ENCODE results near the gene GABRG3.

GABRG3 gene

GRCh38 chr15:27124287-27124871 lies 153.4 kb downstream of the GABRG3 start:
- Mint-ChIP-seq H3K27ac (no peak overlapping the region), H3K27me3 (ENCODE audit: low read depth) (no peaks in the 10 kb centered on the region), H3K9me3 (peaks cover 33% of the 10 kb centered on the region), H3K4me1 (ENCODE audit: low read depth) (no peaks in the 10 kb centered on the region), H3K4me3 (no peak overlapping the region), H3K36me3 (ENCODE audit: low read depth) (no peaks in the 10 kb centered on the region)

- H3K36me3 Mint-ChIP-seq (ENCODE audit: low read depth): no peaks in the 10 kb centered on the region
- H3K27ac Mint-ChIP-seq: no peak overlapping the region
- peaks cover 33% of the 10 kb centered on the region for H3K9me3 Mint-ChIP-seq
- no peak overlapping the region for H3K4me3 Mint-ChIP-seq
- no peaks in the 10 kb centered on the region for H3K4me1 Mint-ChIP-seq (ENCODE audit: low read depth)
- H3K27me3 Mint-ChIP-seq (ENCODE audit: low read depth): no peaks in the 10 kb centered on the region
Measured at GRCh38 chr15:27125185-27125584, 154.2 kb downstream of the GABRG3 start.

- Mint-ChIP-seq H3K27me3 (ENCODE audit: low read depth) (no peaks in the 10 kb centered on the region), H3K4me1 (ENCODE audit: low read depth) (no peaks in the 10 kb centered on the region), H3K36me3 (ENCODE audit: low read depth) (no peaks in the 10 kb centered on the region), H3K9me3 (peaks cover 33% of the 10 kb centered on the region), H3K27ac (no peak overlapping the region), H3K4me3 (no peak overlapping the region)
Measured at GRCh38 chr15:27126449-27126848, 155.5 kb downstream of the GABRG3 start.

- Mint-ChIP-seq H3K4me1 (ENCODE audit: low read depth) (no peaks in the 10 kb centered on the region), H3K27me3 (ENCODE audit: low read depth) (no peaks in the 10 kb centered on the region), H3K4me3 (no peak overlapping the region), H3K36me3 (ENCODE audit: low read depth) (no peaks in the 10 kb centered on the region), H3K27ac (no peak overlapping the region), H3K9me3 (peaks cover 24% of the 10 kb centered on the region)
Measured at GRCh38 chr15:27127815-27128570, 157.0 kb downstream of the GABRG3 start.

GRCh38 chr15:27133249-27133648 lies 162.3 kb downstream of the GABRG3 start:
- Mint-ChIP-seq H3K36me3 (ENCODE audit: low read depth) (no peaks in the 10 kb centered on the region), H3K27me3 (ENCODE audit: low read depth) (no peaks in the 10 kb centered on the region), H3K4me1 (ENCODE audit: low read depth) (no peaks in the 10 kb centered on the region), H3K27ac (no peak overlapping the region), H3K4me3 (no peak overlapping the region), H3K9me3 (peaks cover 23% of the 10 kb centered on the region)

- H3K9me3 Mint-ChIP-seq: peaks cover 28% of the 10 kb centered on the region
- H3K27me3 Mint-ChIP-seq (ENCODE audit: low read depth): no peaks in the 10 kb centered on the region
- H3K4me3 Mint-ChIP-seq: no peak overlapping the region
- H3K4me1 Mint-ChIP-seq (ENCODE audit: low read depth): no peaks in the 10 kb centered on the region
- H3K36me3 Mint-ChIP-seq (ENCODE audit: low read depth): no peaks in the 10 kb centered on the region
- H3K27ac Mint-ChIP-seq: no peak overlapping the region
Measured at GRCh38 chr15:27134481-27134880, 163.5 kb downstream of the GABRG3 start.

GRCh38 chr15:27135151-27135550 lies 164.2 kb downstream of the GABRG3 start:
- Mint-ChIP-seq H3K9me3 (peaks cover 28% of the 10 kb centered on the region), H3K27ac (no peak overlapping the region), H3K27me3 (ENCODE audit: low read depth) (no peaks in the 10 kb centered on the region), H3K4me1 (ENCODE audit: low read depth) (no peaks in the 10 kb centered on the region), H3K4me3 (no peak overlapping the region), H3K36me3 (ENCODE audit: low read depth) (no peaks in the 10 kb centered on the region)

- Mint-ChIP-seq H3K4me1 (ENCODE audit: low read depth) (no peaks in the 10 kb centered on the region), H3K27ac (no peak overlapping the region), H3K4me3 (no peak overlapping the region), H3K36me3 (ENCODE audit: low read depth) (no peaks in the 10 kb centered on the region), H3K27me3 (ENCODE audit: low read depth) (no peaks in the 10 kb centered on the region), H3K9me3 (peaks cover 27% of the 10 kb centered on the region)
Measured at GRCh38 chr15:27137127-27137526, 166.1 kb downstream of the GABRG3 start.

- no peak overlapping the region for H3K4me3 Mint-ChIP-seq
- H3K27ac Mint-ChIP-seq: no peak overlapping the region
- H3K27me3 Mint-ChIP-seq (ENCODE audit: low read depth): no peaks in the 10 kb centered on the region
- H3K9me3 Mint-ChIP-seq: peaks cover 30% of the 10 kb centered on the region
- H3K4me1 Mint-ChIP-seq (ENCODE audit: low read depth): no peaks in the 10 kb centered on the region
- no peaks in the 10 kb centered on the region for H3K36me3 Mint-ChIP-seq (ENCODE audit: low read depth)
Measured at GRCh38 chr15:27165590-27165989, 194.6 kb downstream of the GABRG3 start.

GRCh38 chr15:27166917-27167316 lies 195.9 kb downstream of the GABRG3 start:
- no peaks in the 10 kb centered on the region for H3K4me1 Mint-ChIP-seq (ENCODE audit: low read depth)
- peaks cover 33% of the 10 kb centered on the region for H3K9me3 Mint-ChIP-seq
- H3K4me3 Mint-ChIP-seq: no peak overlapping the region
- H3K36me3 Mint-ChIP-seq (ENCODE audit: low read depth): no peaks in the 10 kb centered on the region
- H3K27ac Mint-ChIP-seq: no peak overlapping the region
- no peaks in the 10 kb centered on the region for H3K27me3 Mint-ChIP-seq (ENCODE audit: low read depth)

- H3K27ac Mint-ChIP-seq: no peak overlapping the region
- H3K4me3 Mint-ChIP-seq: no peak overlapping the region
- no peaks in the 10 kb centered on the region for H3K36me3 Mint-ChIP-seq (ENCODE audit: low read depth)
- no peaks in the 10 kb centered on the region for H3K27me3 Mint-ChIP-seq (ENCODE audit: low read depth)
- H3K4me1 Mint-ChIP-seq (ENCODE audit: low read depth): no peaks in the 10 kb centered on the region
- H3K9me3 Mint-ChIP-seq: peaks cover 31% of the 10 kb centered on the region
Measured at GRCh38 chr15:27167738-27168137, 196.8 kb downstream of the GABRG3 start.

GRCh38 chr15:27170851-27171250 lies 199.9 kb downstream of the GABRG3 start:
- peaks cover 24% of the 10 kb centered on the region for H3K9me3 Mint-ChIP-seq

GRCh38 chr15:27172821-27173220 lies 201.8 kb downstream of the GABRG3 start:
- no peaks in the 10 kb centered on the region for H3K36me3 Mint-ChIP-seq (ENCODE audit: low read depth)
- no peaks in the 10 kb centered on the region for H3K4me1 Mint-ChIP-seq (ENCODE audit: low read depth)
- H3K4me3 Mint-ChIP-seq: no peak overlapping the region
- peaks cover 41% of the 10 kb centered on the region for H3K9me3 Mint-ChIP-seq
- no peak overlapping the region for H3K27ac Mint-ChIP-seq
- no peaks in the 10 kb centered on the region for H3K27me3 Mint-ChIP-seq (ENCODE audit: low read depth)

More at GRCh38 chr15:27170851-27171250, 199.9 kb downstream of the GABRG3 start:
- Mint-ChIP-seq H3K36me3 (ENCODE audit: low read depth) (no peaks in the 10 kb centered on the region), H3K4me3 (no peak overlapping the region), H3K27me3 (ENCODE audit: low read depth) (no peaks in the 10 kb centered on the region), H3K27ac (no peak overlapping the region), H3K4me1 (ENCODE audit: low read depth) (no peaks in the 10 kb centered on the region)

GRCh38 chr15:27175472-27176153 lies 204.6 kb downstream of the GABRG3 start:
- Mint-ChIP-seq H3K27ac (no peak overlapping the region), H3K4me3 (no peak overlapping the region), H3K36me3 (ENCODE audit: low read depth) (no peaks in the 10 kb centered on the region), H3K9me3 (peaks cover 57% of the 10 kb centered on the region), H3K27me3 (ENCODE audit: low read depth) (no peaks in the 10 kb centered on the region), H3K4me1 (ENCODE audit: low read depth) (no peaks in the 10 kb centered on the region)
